ENCODE data around the gene STX16.

DNA sequence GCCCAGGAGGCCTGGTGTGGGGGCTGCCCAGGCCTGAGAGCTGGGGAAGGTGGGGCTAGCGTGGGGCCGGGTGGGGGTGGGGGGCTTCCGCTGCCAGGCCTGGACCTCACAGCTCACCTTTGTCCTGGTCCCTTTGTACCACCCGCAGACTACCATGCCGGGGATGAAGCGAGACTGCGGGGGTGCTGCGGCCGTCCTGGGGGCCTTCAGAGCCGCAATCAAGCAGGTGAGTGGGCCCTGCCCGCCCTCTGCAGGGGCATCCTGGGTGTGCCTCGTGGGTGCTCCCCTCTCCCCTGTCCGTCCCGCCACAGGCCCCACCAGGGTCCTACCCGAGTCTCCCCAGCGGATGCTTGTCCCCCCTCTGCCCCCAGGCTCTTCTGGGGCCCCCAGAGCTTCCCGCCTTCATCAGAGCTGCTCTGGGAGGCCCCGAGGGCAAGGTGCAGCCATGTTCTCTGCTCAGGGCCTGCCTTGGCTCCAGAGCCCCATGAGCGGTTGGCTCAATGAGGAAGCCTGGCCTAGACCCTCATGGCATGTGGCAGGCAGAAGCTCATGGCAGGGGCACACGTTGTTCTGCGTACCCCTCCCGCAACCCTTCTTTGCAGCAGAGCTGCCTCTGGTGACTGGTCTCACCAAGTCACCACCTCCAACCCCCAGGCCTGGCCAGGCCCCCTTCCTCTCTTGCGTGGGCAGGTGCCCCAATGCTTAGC, 56.0 kb downstream of the STX16 start:
- TF ChIP-seq, protein P1, sequence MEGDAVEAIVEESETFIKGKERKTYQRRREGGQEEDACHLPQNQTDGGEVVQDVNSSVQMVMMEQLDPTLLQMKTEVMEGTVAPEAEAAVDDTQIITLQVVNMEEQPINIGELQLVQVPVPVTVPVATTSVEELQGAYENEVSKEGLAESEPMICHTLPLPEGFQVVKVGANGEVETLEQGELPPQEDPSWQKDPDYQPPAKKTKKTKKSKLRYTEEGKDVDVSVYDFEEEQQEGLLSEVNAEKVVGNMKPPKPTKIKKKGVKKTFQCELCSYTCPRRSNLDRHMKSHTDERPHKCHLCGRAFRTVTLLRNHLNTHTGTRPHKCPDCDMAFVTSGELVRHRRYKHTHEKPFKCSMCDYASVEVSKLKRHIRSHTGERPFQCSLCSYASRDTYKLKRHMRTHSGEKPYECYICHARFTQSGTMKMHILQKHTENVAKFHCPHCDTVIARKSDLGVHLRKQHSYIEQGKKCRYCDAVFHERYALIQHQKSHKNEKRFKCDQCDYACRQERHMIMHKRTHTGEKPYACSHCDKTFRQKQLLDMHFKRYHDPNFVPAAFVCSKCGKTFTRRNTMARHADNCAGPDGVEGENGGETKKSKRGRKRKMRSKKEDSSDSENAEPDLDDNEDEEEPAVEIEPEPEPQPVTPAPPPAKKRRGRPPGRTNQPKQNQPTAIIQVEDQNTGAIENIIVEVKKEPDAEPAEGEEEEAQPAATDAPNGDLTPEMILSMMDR (IDR thresholded peaks at IDR 0.05), result no peak
- TF ChIP-seq EP300 (IDR thresholded peaks at IDR 0.05), result no peak

All from gastroesophageal sphincter (tissue), 3 donors.